ENCODE measurements around the gene PNKP. TPM values are rescaled to one million over a fixed set of nuclear protein-coding genes. Genes with fewer than 3 reads are reported as not detected.

Gene PNKP
- total RNA-seq, 4 donors from 2014 or later: 33.3 to 42.3 (median 36.3) TPM

DNA sequence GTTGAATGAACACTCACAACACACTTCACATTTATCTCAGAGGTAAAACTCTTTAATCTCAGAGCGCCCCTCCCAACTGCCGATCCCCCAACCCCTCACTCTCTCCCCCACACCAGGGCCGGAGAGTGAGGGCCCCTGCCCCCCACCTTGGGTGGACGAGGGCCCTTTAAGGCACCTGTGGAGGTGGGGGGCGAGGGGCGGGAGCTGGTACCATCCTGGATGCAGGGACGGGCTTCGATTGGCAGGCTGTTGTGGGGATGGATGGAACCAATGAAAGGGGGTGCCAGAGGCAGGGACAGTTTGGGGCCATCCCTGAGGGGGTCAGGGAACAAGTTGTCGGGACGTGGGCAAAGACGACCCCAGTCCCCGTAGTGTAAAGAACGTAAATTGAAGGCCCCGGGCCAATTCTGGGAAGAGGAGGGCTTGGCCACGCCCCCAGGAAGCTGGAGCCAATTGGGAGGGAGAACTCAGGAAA lies 1.7 kb upstream of the PNKP start:
- H3K27me3 ChIP-seq: no peaks in the 10 kb centered on the region
- DNase-seq: no peak
- intact Hi-C loops (cut with DNase I): no loop called here
- H3K36me3 ChIP-seq: peaks cover 0 to 44% (median 8%) of the 10 kb centered on the region in 3 donors
- no peaks in the 10 kb centered on the region for H3K9me3 ChIP-seq
- H3K27ac ChIP-seq: peak overlapping the region; percentile 86 to 97 (median 94)
- WGBS, 2 donors: 1 to 3% methylated on average over 10 to 11 of the region's 15 CpGs
- H3K4me3 ChIP-seq: peak overlapping the region; percentile 24 to 62 (median 52)
- H3K4me1 ChIP-seq: peaks cover 28 to 74% (median 43%) of the 10 kb centered on the region in 3 donors
- no peak for TF ChIP-seq POLR2A (IDR thresholded peaks at IDR 0.05)
- TF ChIP-seq CTCF (IDR thresholded peaks at IDR 0.05): no peak

- Histone ChIP-seq H3K27ac (peak overlapping the region in 3 of 4 donors; percentile 18 to 97 (median 92)), H3K4me3 (no peak overlapping the region), H3K27me3 (no peaks in the 10 kb centered on the region), H3K4me1 (peaks cover 17 to 72% (median 37%) of the 10 kb centered on the region in 3 donors), H3K9me3 (no peaks in the 10 kb centered on the region), H3K36me3 (peaks cover 17 to 52% (median 34%) of the 10 kb centered on the region in 3 donors)
- DNase-seq: no peak
- TF ChIP-seq POLR2A (IDR thresholded peaks at IDR 0.05) (no peak), CTCF (IDR thresholded peaks at IDR 0.05) (no peak)
- intact Hi-C loops (cut with DNase I): no loop called here
- WGBS, 2 donors: 90 to 91% methylated on average over 11 to 13 of the region's 13 CpGs
Observed at GRCh38 chr19:49864890-49865289, 2.5 kb downstream of the PNKP start.

- Histone ChIP-seq H3K27me3 (no peaks in the 10 kb centered on the region), H3K4me3 (no peak overlapping the region), H3K36me3 (peaks cover 17 to 62% (median 40%) of the 10 kb centered on the region in 3 donors), H3K27ac (no peak overlapping the region), H3K9me3 (no peaks in the 10 kb centered on the region), H3K4me1 (peaks cover 15 to 65% (median 34%) of the 10 kb centered on the region in 3 donors)
- DNase-seq: no peak
- intact Hi-C loops (cut with DNase I): no loop called here
- 97% methylated on average over 4 of the region's 17 CpGs; no CpG with 5 or more reads in 1 of the 2 donors for WGBS, 2 donors
- TF ChIP-seq POLR2A (IDR thresholded peaks at IDR 0.05): no peak
- no peak for TF ChIP-seq CTCF (IDR thresholded peaks at IDR 0.05)
Observed at GRCh38 chr19:49863935-49864320, 3.4 kb downstream of the PNKP start.

DNA sequence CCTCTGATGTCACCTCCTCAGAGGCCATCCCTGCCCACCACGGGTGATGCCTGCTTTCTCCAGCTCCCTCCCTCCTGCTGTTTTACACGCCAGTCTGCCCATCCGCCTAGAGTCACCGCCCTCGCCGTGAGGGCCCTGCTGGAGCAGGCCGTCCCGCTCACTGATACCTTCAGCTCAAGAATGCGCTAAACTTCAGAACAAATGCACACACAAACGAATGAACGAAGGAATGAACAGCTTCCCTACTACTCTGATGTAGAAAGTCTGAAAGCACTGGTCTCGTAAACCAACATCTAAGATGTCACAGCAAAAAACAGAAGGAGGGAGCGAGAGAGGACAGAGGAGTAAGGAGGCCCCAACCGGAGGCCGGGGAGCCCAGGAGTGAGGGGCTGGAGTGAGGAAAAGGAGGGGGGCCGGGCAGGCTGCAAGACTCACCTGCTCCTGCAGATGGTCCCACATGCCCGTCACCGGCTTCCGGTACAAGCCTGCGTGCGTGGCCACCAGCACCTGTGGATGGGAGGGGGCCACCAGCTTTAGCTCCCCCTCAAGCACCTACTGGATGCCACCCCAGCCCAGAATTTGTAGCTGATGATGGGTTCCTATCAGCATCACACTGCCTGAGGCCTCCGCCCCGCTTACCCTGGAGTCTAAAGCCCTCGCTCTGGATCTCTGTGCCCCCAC lies 4.0 kb downstream of the PNKP start:
- DNase-seq: no peak
- no peak overlapping the region for H3K27ac ChIP-seq
- intact Hi-C loops (cut with DNase I): no loop called here
- H3K36me3 ChIP-seq: peaks cover 19 to 67% (median 45%) of the 10 kb centered on the region in 3 donors
- 89 to 91% methylated on average over 14 to 23 of the region's 24 CpGs for WGBS, 2 donors
- peaks cover 15 to 60% (median 28%) of the 10 kb centered on the region in 3 donors for H3K4me1 ChIP-seq
- H3K27me3 ChIP-seq: no peaks in the 10 kb centered on the region
- TF ChIP-seq POLR2A (IDR thresholded peaks at IDR 0.05) (no peak), CTCF (IDR thresholded peaks at IDR 0.05) (no peak)
- no peaks in the 10 kb centered on the region for H3K9me3 ChIP-seq
- no peak overlapping the region for H3K4me3 ChIP-seq

Data from esophagus squamous epithelium (tissue), 5 donors.